Mesendoderm (in vitro differentiated cells): Measurements from ENCODE around the gene KANK4.
A peak's percentile ranks its signal among the peaks of the same experiment; 100 is the strongest.

ENCODE experiments used
- DNase-seq: peaks from one replicate; pipeline ENCODE4 v3.0.0; 2013
- H2AK5ac ChIP-seq: 2 replicates; pipeline ENCODE4 v1.6.1; 2013; ENCODE audit warnings: low read length, inconsistent platforms
- H2BK120ac ChIP-seq: 2 replicates; pipeline ENCODE4 v1.6.1; 2013; ENCODE audit warnings: low read depth, mild to moderate bottlenecking, low read length, moderate library complexity, mixed read lengths
- H2BK15ac ChIP-seq: replicated peaks from 2 replicates; pipeline ENCODE4 v1.6.1; 2013; ENCODE audit warnings: low read depth, mild to moderate bottlenecking, moderate library complexity
- H2BK5ac ChIP-seq: 2 replicates; pipeline ENCODE4 v1.6.1; 2013; ENCODE audit warnings: low read length, inconsistent platforms
- H3K18ac ChIP-seq: 2 replicates; pipeline ENCODE4 v1.6.1; 2013; ENCODE audit warnings: mild to moderate bottlenecking, low read length, mixed read lengths
- H3K23ac ChIP-seq: one replicate; pipeline ENCODE4 v1.6.1; 2013; ENCODE audit warnings: low read length
- H3K27ac ChIP-seq: 2 replicates; pipeline ENCODE4 v1.5.1; 2013; ENCODE audit warnings: low read depth, mild to moderate bottlenecking, inconsistent platforms, low read length, moderate library complexity
- H3K27me3 ChIP-seq: 2 replicates; pipeline ENCODE4 v1.6.1; 2013; ENCODE audit warnings: low read length, control low read depth, mild to moderate bottlenecking, inconsistent platforms; ENCODE audit not compliant: insufficient read depth, poor library complexity
- H3K36me3 ChIP-seq: 2 replicates; pipeline ENCODE4 v1.6.1; 2013; ENCODE audit warnings: low read length, inconsistent platforms; ENCODE audit not compliant: control insufficient read depth, insufficient read depth
- H3K4ac ChIP-seq: one replicate; pipeline ENCODE4 v1.6.1; 2013; ENCODE audit warnings: low read depth, mild to moderate bottlenecking, low read length, moderate library complexity
- H3K4me1 ChIP-seq: 2 replicates; pipeline ENCODE4 v1.6.1; 2013; ENCODE audit warnings: low read depth, low read length, inconsistent platforms; ENCODE audit not compliant: control insufficient read depth
- H3K4me2 ChIP-seq: 2 replicates; pipeline ENCODE4 v1.6.1; 2013; ENCODE audit warnings: low read length
- H3K4me3 ChIP-seq: 2 replicates; pipeline ENCODE4 v1.5.1; 2013; ENCODE audit warnings: mild to moderate bottlenecking, low read length
- H3K56ac ChIP-seq: one replicate; pipeline ENCODE4 v1.6.1; 2013; ENCODE audit warnings: low read length
- H3K79me1 ChIP-seq: 2 replicates; pipeline ENCODE4 v1.6.1; 2013; ENCODE audit warnings: low read length, inconsistent platforms
- H3K79me2 ChIP-seq: 2 replicates; pipeline ENCODE4 v1.6.1; 2013; ENCODE audit warnings: mild to moderate bottlenecking, low read length; ENCODE audit not compliant: control insufficient read depth, insufficient read depth
- H3K9ac ChIP-seq: 2 replicates; pipeline ENCODE4 v1.6.1; 2013; ENCODE audit warnings: low read length, inconsistent platforms
- H4K5ac ChIP-seq: one replicate; pipeline ENCODE4 v1.6.1; 2013; ENCODE audit warnings: low read length
- H4K8ac ChIP-seq: one replicate; pipeline ENCODE4 v1.6.1; 2013; ENCODE audit warnings: low read depth, mild to moderate bottlenecking, control low read depth, low read length, moderate library complexity
- WGBS: extraction: QIAGEN DNeasy Blood & Tissue Kit; methylation state at CpG from one replicate; pipeline ENCODE4 v1.1.7; 2013; ENCODE audit warnings: low lambda C conversion rate, missing lambda C conversion rate; ENCODE audit not compliant: insufficient coverage; ENCODE audit errors: extremely low coverage; 5-methylcytosine and 5-hydroxymethylcytosine counted together

The KANK4 gene

GRCh38 chr1:62286786-62287224 is 32.4 kb downstream of the KANK4 start:
- Histone ChIP-seq H3K4me3 (no peak overlapping the region), H4K5ac (no peak overlapping the region), H3K27me3 (no peaks in the 10 kb centered on the region), H2BK120ac (no peak overlapping the region), H2AK5ac (no peak overlapping the region), H4K8ac (no peak overlapping the region), H2BK15ac (no peak overlapping the region), H3K9ac (no peak overlapping the region), H3K56ac (peak overlapping the region; percentile 65), H3K27ac (no peak overlapping the region), H3K79me1 (no peaks in the 10 kb centered on the region), H3K23ac (no peak overlapping the region), H3K79me2 (no peaks in the 10 kb centered on the region), H3K4me2 (peak overlapping the region; percentile 52), H2BK5ac (no peak overlapping the region), H3K4ac (no peak overlapping the region), H3K36me3 (no peaks in the 10 kb centered on the region), H3K18ac (no peak overlapping the region), H3K4me1 (peaks cover 19% of the 10 kb centered on the region)
- WGBS: no CpG with 5 or more reads among the region's 9 CpGs
- DNase-seq: peak; percentile 91

GRCh38 chr1:62285984-62286785 is 33.0 kb downstream of the KANK4 start:
- WGBS: no CpG with 5 or more reads among the region's 20 CpGs
- peak; percentile 71 for DNase-seq
- Histone ChIP-seq H4K5ac (no peak overlapping the region), H3K27me3 (no peaks in the 10 kb centered on the region), H2BK5ac (no peak overlapping the region), H3K4me2 (peak overlapping the region; percentile 52), H2BK120ac (no peak overlapping the region), H3K4me3 (no peak overlapping the region), H2AK5ac (no peak overlapping the region), H3K18ac (no peak overlapping the region), H3K36me3 (no peaks in the 10 kb centered on the region), H3K4me1 (peaks cover 19% of the 10 kb centered on the region), H3K27ac (no peak overlapping the region), H3K56ac (peak overlapping the region; percentile 11), H3K79me1 (no peaks in the 10 kb centered on the region), H3K4ac (no peak overlapping the region), H3K23ac (no peak overlapping the region), H3K9ac (peak overlapping the region; percentile 35), H2BK15ac (no peak overlapping the region), H3K79me2 (no peaks in the 10 kb centered on the region), H4K8ac (no peak overlapping the region)

GRCh38 chr1:62285440-62285839 is 33.8 kb downstream of the KANK4 start:
- Histone ChIP-seq H3K36me3 (no peaks in the 10 kb centered on the region), H3K56ac (no peak overlapping the region), H3K79me1 (no peaks in the 10 kb centered on the region), H3K9ac (no peak overlapping the region), H2BK120ac (no peak overlapping the region), H3K79me2 (no peaks in the 10 kb centered on the region), H3K27ac (no peak overlapping the region), H3K4me3 (no peak overlapping the region), H2AK5ac (no peak overlapping the region), H2BK5ac (no peak overlapping the region), H3K18ac (no peak overlapping the region), H3K23ac (no peak overlapping the region), H3K4ac (no peak overlapping the region), H3K27me3 (no peaks in the 10 kb centered on the region), H3K4me2 (no peak overlapping the region), H4K5ac (no peak overlapping the region), H3K4me1 (peaks cover 19% of the 10 kb centered on the region), H2BK15ac (no peak overlapping the region), H4K8ac (no peak overlapping the region)
- no CpG with 5 or more reads among the region's 1 CpG for WGBS
- no peak for DNase-seq

- no peak for DNase-seq
- H3K79me2 ChIP-seq: no peaks in the 10 kb centered on the region
- peaks cover 19% of the 10 kb centered on the region for H3K4me1 ChIP-seq
- H3K36me3 ChIP-seq: no peaks in the 10 kb centered on the region
- no peak overlapping the region for H2BK5ac ChIP-seq
- H2BK15ac ChIP-seq: no peak overlapping the region
- no peak overlapping the region for H3K27ac ChIP-seq
- H4K8ac ChIP-seq: no peak overlapping the region
- H3K56ac ChIP-seq: no peak overlapping the region
- no peak overlapping the region for H3K4me3 ChIP-seq
- no peak overlapping the region for H3K23ac ChIP-seq
- no peak overlapping the region for H4K5ac ChIP-seq
- no peak overlapping the region for H2BK120ac ChIP-seq
- H3K9ac ChIP-seq: no peak overlapping the region
- H2AK5ac ChIP-seq: no peak overlapping the region
- no peak overlapping the region for H3K4me2 ChIP-seq
- H3K27me3 ChIP-seq: no peaks in the 10 kb centered on the region
- H3K79me1 ChIP-seq: no peaks in the 10 kb centered on the region
- WGBS: no CpG with 5 or more reads among the region's 5 CpGs
- H3K18ac ChIP-seq: no peak overlapping the region
- no peak overlapping the region for H3K4ac ChIP-seq
Observed at GRCh38 chr1:62283986-62284385, 35.2 kb downstream of the KANK4 start.

GRCh38 chr1:62282909-62283755 is 36.1 kb downstream of the KANK4 start:
- no peaks in the 10 kb centered on the region for H3K79me1 ChIP-seq
- no peak overlapping the region for H3K18ac ChIP-seq
- H3K23ac ChIP-seq: no peak overlapping the region
- no peak overlapping the region for H3K9ac ChIP-seq
- H3K4me2 ChIP-seq: no peak overlapping the region
- no peak overlapping the region for H2AK5ac ChIP-seq
- no peak for DNase-seq
- no peak overlapping the region for H2BK120ac ChIP-seq
- H3K79me2 ChIP-seq: no peaks in the 10 kb centered on the region
- H4K8ac ChIP-seq: no peak overlapping the region
- H3K4ac ChIP-seq: no peak overlapping the region
- H2BK5ac ChIP-seq: no peak overlapping the region
- WGBS: no CpG with 5 or more reads among the region's 8 CpGs
- no peak overlapping the region for H3K56ac ChIP-seq
- H3K4me1 ChIP-seq: peaks cover 19% of the 10 kb centered on the region
- H3K4me3 ChIP-seq: no peak overlapping the region
- H3K36me3 ChIP-seq: no peaks in the 10 kb centered on the region
- no peak overlapping the region for H4K5ac ChIP-seq
- H2BK15ac ChIP-seq: no peak overlapping the region
- H3K27ac ChIP-seq: no peak overlapping the region
- H3K27me3 ChIP-seq: no peaks in the 10 kb centered on the region
